HG02588 (cell line): ENCODE measurements around the gene TXNRD2.

Experiments
- ATAC-seq: cut with Tn5 transposase; IDR thresholded peaks from one replicate; pipeline ENCODE4 v1.9.1; 2021; ENCODE audit warnings: mild to moderate bottlenecking, moderate library complexity; ENCODE audit not compliant: unreplicated experiment

Gene TXNRD2

DNA sequence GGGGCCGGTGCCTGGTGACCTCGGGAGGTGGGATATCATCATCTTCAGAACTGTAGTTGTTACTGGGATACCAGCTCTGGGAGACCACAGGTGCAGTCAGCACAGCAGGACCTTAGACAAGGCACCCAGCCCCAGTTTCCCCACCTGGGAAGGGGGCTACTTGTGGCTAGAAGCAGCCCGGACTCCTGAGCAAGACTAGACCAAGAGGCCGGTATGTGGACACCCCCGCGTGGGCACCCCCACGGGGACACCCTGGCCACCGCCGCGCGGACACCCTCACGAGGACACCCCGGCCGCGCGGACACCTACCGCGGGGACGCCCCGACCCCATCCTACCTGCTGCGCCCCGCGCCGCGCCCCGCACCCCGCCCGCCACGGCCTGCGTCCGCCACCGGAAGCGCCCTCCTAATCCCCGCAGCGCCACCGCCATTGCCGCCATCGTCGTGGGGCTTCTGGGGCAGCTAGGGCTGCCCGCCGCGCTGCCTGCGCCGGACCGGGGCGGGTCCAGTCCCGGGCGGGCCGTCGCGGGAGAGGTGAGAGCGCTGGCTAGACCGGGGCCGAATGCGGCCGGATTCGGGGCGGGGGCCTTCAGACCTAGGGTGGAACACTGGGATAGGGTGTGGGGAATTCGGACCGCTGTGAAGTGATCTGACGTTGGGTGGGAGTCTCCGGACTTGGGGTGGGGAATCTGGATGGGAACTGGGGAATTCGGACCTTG is at the start of gene TXNRD2, which contains the start of gene COMT:
TXNRD2 (minus strand) TSS at position 454 of the 718 bp plus-strand sequence; CDS start at position 439, 15 bp downstream.
COMT (plus strand) TSS at position 408 of the 718 bp plus-strand sequence. CDS start 20,755 bp downstream, outside the sequence.
- ATAC-seq: peak; percentile 58

- no peak for ATAC-seq
These were observed 49.7 kb upstream of the TXNRD2 start for GRCh38 chr22:19991395-19991644.

DNA sequence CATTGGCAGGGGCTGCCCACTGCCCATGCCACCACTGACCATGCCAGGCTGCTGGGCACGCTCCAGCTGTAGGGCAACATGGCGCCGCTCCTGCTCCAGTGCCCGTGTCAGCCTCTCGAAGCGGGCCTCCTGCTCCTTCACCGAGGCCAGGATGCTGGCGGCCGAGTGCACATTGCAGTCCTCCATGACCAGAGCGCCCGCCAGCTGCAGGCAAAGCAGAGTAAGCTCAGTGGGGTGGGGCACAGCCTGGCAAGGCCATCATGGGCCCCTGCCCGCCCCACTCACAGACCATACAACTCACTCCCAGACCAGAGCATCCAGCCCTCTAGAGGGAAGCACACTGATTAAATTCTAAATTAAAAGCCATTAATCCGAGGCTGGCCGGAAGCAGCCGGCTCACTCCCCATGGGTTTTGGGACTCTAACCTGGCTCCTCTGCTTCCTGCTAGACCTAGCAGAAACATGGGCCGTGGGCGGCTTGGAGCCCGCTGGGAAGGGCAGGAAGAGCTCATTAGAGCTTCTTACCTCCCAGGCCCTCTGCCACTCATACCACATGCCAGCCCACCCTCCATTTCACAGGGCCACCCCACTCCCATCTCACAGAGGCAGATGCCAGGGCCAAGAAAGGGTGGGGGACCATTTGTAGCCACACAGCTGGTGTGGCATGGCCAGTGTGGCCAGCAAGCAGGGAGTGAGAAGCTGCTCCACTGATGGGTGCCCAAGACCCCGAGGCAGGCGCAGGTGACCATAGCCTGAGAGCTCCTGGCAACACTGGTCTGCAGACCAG is 49.2 kb upstream of the TXNRD2 start:
- no peak for ATAC-seq

DNA sequence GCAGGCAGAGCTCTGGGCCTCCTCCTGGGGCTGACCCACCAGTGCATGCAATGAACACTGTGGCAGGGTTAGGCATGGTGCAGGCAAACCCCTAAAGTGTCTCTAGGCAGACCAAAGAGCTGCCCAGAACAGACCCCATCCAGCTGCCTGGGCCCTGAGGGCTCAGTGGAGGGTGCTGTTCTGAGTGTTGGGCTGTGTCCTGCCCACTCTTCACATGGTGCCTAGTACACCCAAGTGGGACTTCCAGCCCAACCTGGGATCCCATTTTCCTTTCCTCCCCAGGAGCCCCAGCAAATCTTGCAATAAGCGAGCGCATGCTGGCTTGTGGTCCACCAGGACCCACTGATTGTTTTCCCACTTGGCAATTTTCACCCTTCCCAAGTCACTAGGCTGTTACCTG is 48.6 kb upstream of the TXNRD2 start:
- no peak for ATAC-seq

DNA sequence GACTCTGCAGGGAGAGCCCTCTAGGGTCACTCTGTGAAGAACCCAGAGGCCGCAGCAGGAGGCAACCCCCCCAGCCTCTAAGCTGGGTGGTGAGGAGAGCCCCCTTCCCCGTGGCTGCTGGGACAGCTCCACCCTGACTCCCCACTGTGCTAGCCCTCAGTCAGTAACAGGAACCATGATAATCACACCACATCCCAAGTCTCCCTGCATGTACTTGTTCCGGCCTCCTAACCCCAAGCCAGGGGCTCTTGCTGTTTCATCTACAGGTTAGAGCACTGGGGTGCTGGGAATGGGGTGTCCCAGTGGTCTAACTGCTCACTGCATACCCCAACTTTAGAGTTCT is 48.1 kb upstream of the TXNRD2 start:
- no peak for ATAC-seq

DNA sequence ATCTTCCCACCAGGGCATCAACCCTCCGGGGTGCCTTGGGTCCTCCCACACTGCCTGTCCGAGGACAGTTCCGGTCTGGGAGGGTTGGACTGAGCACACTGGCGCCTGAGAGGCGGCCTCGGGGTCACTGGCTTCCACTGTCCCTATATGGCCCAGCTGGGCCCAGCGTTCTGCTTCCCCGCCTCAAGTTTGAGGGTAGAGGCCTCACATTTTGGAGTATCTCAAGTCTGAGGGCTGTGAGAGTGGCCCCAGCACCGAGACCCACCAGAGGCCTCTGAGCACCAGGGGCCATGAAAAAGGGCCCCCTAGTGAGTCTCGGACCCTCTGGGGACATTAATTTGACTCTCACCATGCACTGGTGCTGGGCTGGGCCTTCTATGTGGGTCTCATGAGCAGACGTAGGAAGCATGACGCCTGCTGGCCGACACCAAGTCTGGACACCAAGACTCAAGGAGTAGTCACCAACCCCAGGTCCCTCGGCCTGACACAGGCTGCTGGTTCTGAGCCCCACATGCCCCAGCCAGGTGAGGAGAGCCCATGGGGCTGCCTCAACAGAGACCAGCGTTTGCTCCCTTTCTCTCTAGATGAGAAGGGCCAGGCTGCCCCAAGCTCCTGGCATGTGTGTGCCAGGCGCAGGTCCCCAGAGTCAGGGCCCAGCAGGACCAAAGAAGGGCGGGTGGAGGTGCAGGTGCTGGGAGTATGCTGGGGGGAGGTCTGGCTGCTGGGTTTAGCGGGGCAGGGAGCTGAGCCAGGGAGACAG is 47.5 kb upstream of the TXNRD2 start:
- ATAC-seq: no peak

GRCh38 chr22:19988331-19988808 is 46.8 kb upstream of the TXNRD2 start:
- no peak for ATAC-seq

GRCh38 chr22:19987394-19988306 is 46.0 kb upstream of the TXNRD2 start:
- no peak for ATAC-seq

- ATAC-seq: no peak
These were observed 45.1 kb upstream of the TXNRD2 start for GRCh38 chr22:19986410-19987341.

GRCh38 chr22:19986011-19986409 is 44.4 kb upstream of the TXNRD2 start:
- ATAC-seq: no peak

DNA sequence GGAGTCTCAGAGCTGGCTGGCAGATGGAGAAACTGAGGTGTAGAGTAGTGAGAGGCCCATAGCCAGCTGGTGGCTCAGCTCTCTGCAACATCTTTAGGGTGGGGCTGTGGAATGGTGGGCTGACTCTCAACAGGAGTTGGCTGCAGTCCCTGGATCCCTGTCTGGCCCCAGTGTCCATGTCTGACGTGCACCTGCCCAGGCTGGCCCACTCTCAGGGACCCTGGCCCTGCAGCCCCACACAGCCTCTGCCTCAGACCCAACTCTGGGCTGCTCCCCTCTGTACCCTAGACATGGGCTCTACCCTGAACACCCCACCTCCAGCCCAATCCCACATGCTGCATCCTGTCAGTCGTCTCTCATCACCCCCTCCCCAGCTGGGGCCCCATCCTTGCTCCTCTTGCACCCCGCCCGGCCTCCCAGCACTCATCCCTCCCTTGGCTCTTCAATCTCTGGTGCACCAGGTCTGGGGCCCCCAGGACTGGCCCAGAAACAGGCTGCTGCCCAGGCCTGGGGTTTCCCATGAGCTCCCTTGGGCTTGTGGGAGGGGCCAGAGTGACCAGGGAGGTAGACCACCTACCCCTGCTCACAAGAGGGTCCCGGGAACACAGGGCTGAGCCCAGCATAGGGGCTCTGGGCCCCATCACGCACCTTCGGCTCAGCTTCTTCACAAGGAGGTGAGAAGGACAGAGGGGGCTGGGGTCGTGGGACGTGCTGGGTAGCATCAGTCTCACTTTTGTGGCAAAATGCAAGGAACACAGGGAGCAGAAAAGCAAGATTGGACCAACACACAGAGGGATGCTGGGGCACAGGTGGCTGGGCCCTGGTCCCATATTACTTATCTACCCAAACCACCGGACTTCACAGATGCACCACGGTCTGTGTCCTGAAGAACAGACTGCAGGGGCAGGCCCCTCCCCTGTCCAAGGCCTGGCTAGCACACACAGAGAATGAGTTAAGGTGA is 43.5 kb upstream of the TXNRD2 start:
- no peak for ATAC-seq

- no peak for ATAC-seq
These were observed 42.7 kb upstream of the TXNRD2 start for GRCh38 chr22:19984201-19984753.

DNA sequence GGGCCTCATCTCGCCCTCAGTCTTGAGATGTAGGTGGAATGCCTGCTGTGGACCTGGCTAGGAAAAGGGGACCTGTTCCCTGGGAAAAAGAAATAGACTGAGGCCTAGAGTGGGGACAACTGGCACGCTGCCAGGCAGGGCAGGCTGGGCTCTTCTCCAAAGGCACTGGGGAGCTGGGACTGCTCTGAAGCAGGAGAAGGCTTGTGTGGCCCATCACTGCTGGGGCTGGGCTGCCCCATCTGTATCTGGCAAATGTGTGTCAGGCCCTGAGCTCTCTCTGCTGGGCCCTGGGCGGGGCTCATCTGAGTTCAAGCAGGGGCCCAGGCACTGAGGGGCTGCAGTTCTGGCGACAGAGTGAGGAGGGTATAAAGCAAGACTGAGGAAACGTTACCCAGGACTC is 42.1 kb upstream of the TXNRD2 start:
- ATAC-seq: no peak

DNA sequence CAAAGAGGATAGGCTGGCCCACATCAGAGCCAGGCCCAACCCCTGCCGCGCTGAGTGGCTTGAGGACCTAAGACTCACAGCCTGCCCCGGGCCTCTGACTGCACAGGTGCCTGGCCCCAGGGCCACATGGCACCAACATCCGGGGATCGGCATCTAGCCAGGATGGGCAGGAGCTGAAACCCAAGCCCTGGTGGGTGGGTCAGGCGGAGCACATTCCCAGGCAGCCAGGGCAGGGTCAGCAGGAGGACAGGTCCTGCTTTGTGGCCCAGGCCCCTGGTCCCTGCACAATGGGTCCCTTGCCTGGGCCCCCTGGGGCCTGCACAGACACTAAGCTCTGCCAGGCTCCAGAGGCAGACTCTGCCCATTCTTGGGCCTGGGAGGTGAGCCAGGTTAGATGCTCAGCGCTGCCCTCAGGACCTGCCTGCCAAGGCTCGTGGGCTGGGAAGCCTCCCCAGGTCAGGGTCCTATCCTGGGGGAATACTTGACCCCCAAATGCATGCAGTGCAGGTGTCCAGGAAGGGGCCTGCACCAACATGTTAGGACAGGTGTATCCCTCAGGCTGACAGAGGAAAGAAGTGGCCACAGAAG is 41.5 kb upstream of the TXNRD2 start:
- ATAC-seq: no peak

- ATAC-seq: no peak
These were observed 40.6 kb upstream of the TXNRD2 start for GRCh38 chr22:19981961-19982920.

DNA sequence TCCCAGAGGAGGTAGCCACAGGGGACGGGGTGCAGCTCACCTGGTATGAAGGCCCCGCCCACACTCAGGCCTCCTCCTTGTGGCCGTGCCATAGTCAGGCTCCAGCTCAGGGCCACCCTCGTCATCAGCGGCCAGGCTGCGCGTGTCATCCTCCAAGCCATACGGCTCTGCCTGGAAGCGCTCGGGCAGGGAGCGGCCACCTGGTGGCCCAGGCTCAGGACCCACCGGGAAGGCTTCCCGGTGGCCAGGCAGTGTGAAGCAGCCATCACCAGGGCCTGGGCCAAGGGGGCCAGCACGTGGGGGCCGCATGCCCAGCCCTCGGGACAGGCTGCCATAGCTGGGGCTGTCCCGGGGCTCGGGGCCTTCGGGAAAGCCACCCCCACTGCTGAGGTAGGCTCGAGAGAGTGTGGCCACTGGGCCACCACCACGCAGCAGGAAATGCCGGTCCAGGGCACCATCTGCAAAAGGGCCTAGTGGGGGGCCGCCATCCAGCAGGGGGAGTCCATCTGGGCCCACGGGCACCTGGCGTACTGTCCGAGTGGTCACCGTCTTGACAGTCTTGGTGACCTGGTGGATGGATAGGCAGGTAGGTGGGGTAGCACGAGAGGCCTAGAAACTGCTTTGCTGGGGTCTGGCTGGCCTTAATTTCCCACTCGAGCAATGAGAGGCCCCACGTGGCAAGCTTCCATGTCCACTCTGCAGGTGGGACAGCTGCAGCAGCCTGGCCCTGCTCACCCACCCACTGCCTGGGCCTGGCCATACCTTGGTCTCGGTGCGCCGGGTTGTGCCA is 39.7 kb upstream of the TXNRD2 start:
- ATAC-seq: no peak
